ENCODE measurements around the gene FUBP3. TPM values are rescaled to one million over a fixed set of nuclear protein-coding genes. Genes with fewer than 3 reads are reported as not detected.

Gene FUBP3
- total RNA-seq, 4 donors from 2014 or later, result 20.7 to 41.1 (median 36.9) TPM

DNA sequence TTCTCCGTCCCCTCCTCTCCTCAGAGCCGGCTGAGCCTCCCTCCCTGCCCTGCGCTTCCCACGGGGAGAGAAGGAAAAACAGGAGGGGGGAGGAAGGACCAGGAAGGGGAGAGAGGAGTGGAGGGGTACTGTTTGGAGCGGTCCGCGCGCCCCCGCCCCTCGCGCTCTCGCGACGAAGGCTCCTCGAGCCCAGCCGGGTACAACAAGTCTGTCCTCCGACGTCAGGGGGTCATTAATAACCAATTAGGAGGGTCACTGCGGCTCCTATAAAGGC, 84.5 kb downstream of the FUBP3 start:
- Histone ChIP-seq H3K4me3 (peak overlapping the region in 1 of 4 donors; percentile 23), H3K36me3 (no peaks in the 10 kb centered on the region), H3K4me1 (peaks cover 21 to 69% (median 55%) of the 10 kb centered on the region in 4 donors), H3K27ac (no peak overlapping the region), H3K9me3 (no peaks in the 10 kb centered on the region), H3K27me3 (peaks cover 100% of the 10 kb centered on the region)
- intact Hi-C loops (cut with DNase I; ENCODE audit: low total_unique reads), result no loop called here
- no peak for TF ChIP-seq POLR2AphosphoS5 (IDR thresholded peaks at IDR 0.05)
- no peak for TF ChIP-seq POLR2A (IDR thresholded peaks at IDR 0.05)
- no peak for TF ChIP-seq CTCF (IDR thresholded peaks at IDR 0.05)
- no peak for TF ChIP-seq EP300 (IDR thresholded peaks at IDR 0.05; ENCODE audit: low read depth)
- no peak for DNase-seq
- 20% methylated on average over 19 of the region's 19 CpGs; no CpG with 5 or more reads in 1 of the 2 donors for WGBS, 2 donors (ENCODE audit: low coverage in 1 of 2)
- in situ Hi-C loops (cut with MboI; ENCODE audit: low pct_ligation_motif_present in 1 of 4, low pct_unique_long_range_greater_than_20kb in 1 of 4, low sequenced_read_pairs in 3 of 4), result no loop called here

GRCh38 chr9:130664251-130665028, 85.1 kb downstream of the FUBP3 start, which contains the start of gene PRDM12:
TSS of gene PRDM12 (plus strand) at chr9:130664594. CDS start at chr9:130664654, 60 bp downstream.
- intact Hi-C loops (cut with DNase I; ENCODE audit: low total_unique reads), result no loop called here
- TF ChIP-seq POLR2A (IDR thresholded peaks at IDR 0.05) (no peak), CTCF (IDR thresholded peaks at IDR 0.05) (no peak), POLR2AphosphoS5 (IDR thresholded peaks at IDR 0.05) (no peak), EP300 (IDR thresholded peaks at IDR 0.05; ENCODE audit: low read depth) (no peak)
- Histone ChIP-seq H3K9me3 (no peaks in the 10 kb centered on the region), H3K27ac (no peak within 1 kb of the TSS), H3K4me3 (peak within 1 kb of the TSS in 1 of 4 donors; percentile 23), H3K4me1 (peaks cover 21 to 68% (median 55%) of the 10 kb centered on the region in 4 donors), H3K36me3 (no peaks in the 10 kb centered on the region), H3K27me3 (peaks cover 95% of the 10 kb centered on the region)
- no peak for DNase-seq
- 10% methylated on average over 53 of the region's 76 CpGs; no CpG with 5 or more reads in 1 of the 2 donors for WGBS, 2 donors (ENCODE audit: low coverage in 1 of 2)
- in situ Hi-C loops (cut with MboI; ENCODE audit: low pct_ligation_motif_present in 1 of 4, low pct_unique_long_range_greater_than_20kb in 1 of 4, low sequenced_read_pairs in 3 of 4), result no loop called here

GRCh38 chr9:130665029-130665430, 85.7 kb downstream of the FUBP3 start:
- WGBS, 2 donors (ENCODE audit: low coverage in 1 of 2), result 0 to 7% methylated on average over 3 to 26 of the region's 26 CpGs
- no peak for DNase-seq
- H3K27me3 ChIP-seq, result peaks cover 89% of the 10 kb centered on the region
- H3K27ac ChIP-seq, result no peak overlapping the region
- H3K9me3 ChIP-seq, result no peaks in the 10 kb centered on the region
- H3K36me3 ChIP-seq, result no peaks in the 10 kb centered on the region
- intact Hi-C loops (cut with DNase I; ENCODE audit: low total_unique reads), result no loop called here
- TF ChIP-seq CTCF (IDR thresholded peaks at IDR 0.05), result no peak
- TF ChIP-seq POLR2AphosphoS5 (IDR thresholded peaks at IDR 0.05), result no peak
- TF ChIP-seq EP300 (IDR thresholded peaks at IDR 0.05; ENCODE audit: low read depth), result no peak
- no peak for TF ChIP-seq POLR2A (IDR thresholded peaks at IDR 0.05)
- in situ Hi-C loops (cut with MboI; ENCODE audit: low pct_ligation_motif_present in 1 of 4, low pct_unique_long_range_greater_than_20kb in 1 of 4, low sequenced_read_pairs in 3 of 4), result no loop called here
- H3K4me3 ChIP-seq, result no peak overlapping the region
- H3K4me1 ChIP-seq, result peaks cover 21 to 62% (median 51%) of the 10 kb centered on the region in 4 donors

GRCh38 chr9:130665431-130666392, 86.3 kb downstream of the FUBP3 start:
- peaks cover 18 to 55% (median 44%) of the 10 kb centered on the region in 4 donors for H3K4me1 ChIP-seq

More at GRCh38 chr9:130665431-130666392, 86.3 kb downstream of the FUBP3 start:
- intact Hi-C loops (cut with DNase I; ENCODE audit: low total_unique reads), result no loop called here
- in situ Hi-C loops (cut with MboI; ENCODE audit: low pct_ligation_motif_present in 1 of 4, low pct_unique_long_range_greater_than_20kb in 1 of 4, low sequenced_read_pairs in 3 of 4), result no loop called here
- WGBS, 2 donors (ENCODE audit: low coverage in 1 of 2), result 11 to 12% methylated on average over 10 to 47 of the region's 61 CpGs
- TF ChIP-seq EP300 (IDR thresholded peaks at IDR 0.05; ENCODE audit: low read depth) (no peak), CTCF (IDR thresholded peaks at IDR 0.05) (no peak), POLR2AphosphoS5 (IDR thresholded peaks at IDR 0.05) (no peak), POLR2A (IDR thresholded peaks at IDR 0.05) (no peak)
- H3K4me3 ChIP-seq, result no peak overlapping the region
- no peak overlapping the region for H3K27ac ChIP-seq
- H3K9me3 ChIP-seq, result no peaks in the 10 kb centered on the region
- DNase-seq, result no peak
- H3K27me3 ChIP-seq, result peaks cover 82% of the 10 kb centered on the region
- H3K36me3 ChIP-seq, result no peaks in the 10 kb centered on the region
